Lower lobe of right lung (tissue), 2 donors: ENCODE measurements around the gene PLD3. TPM values are rescaled to one million over a fixed set of nuclear protein-coding genes. Genes with fewer than 3 reads are reported as not detected.
A peak's percentile ranks its signal among the peaks of the same experiment; 100 is the strongest.

Experiments
- ATAC-seq, 2 donors: fragments of 200-7000 bp; cut with Tn5 transposase; one replicate each; pipeline ENCODE4 v1.9.1; 2020 to 2022; ENCODE audit warnings: mild to moderate bottlenecking in 2 of 2, moderate library complexity in 2 of 2
- DNase-seq: peaks from one replicate; pipeline ENCODE4 v3.0.0-alpha.2; 2020
- H3K27ac ChIP-seq: fragments of 200-600 bp; one replicate; pipeline ENCODE4 v1.8.0; 2022
- H3K27me3 ChIP-seq: fragments of 200-600 bp; one replicate; pipeline ENCODE4 v1.8.0; 2022; ENCODE audit warnings: low read depth
- H3K36me3 ChIP-seq: fragments of 200-600 bp; one replicate; pipeline ENCODE4 v1.8.0; 2022; ENCODE audit warnings: mild to moderate bottlenecking
- H3K4me1 ChIP-seq: fragments of 200-600 bp; one replicate; pipeline ENCODE4 v1.8.0; 2022
- H3K4me3 ChIP-seq: fragments of 200-600 bp; one replicate; pipeline ENCODE4 v1.8.0; 2022; ENCODE audit warnings: mild to moderate bottlenecking
- H3K9me3 ChIP-seq: fragments of 200-600 bp; one replicate; pipeline ENCODE4 v1.8.0; 2022
- intact Hi-C: fragments of 100-400 bp; cut with DNase I; formaldehyde crosslinking; loops from one replicate; pipeline ENCODE4 v1.11.0; 2022
- total RNA-seq: library from RNA; stranded (reverse); fragmentation: NEBNext Ultra II Directional; extraction: Animal tissue kit (Norgen Biotek cat#: 25700); gene quantifications from one replicate; pipeline ENCODE4 v1.2.1, GENCODE V29; 2021
- TF ChIP-seq, protein P1 (sequence below): fragments of 200-600 bp; IDR thresholded peaks from one replicate; pipeline ENCODE4 v1.8.0; 2022; ENCODE audit warnings: antibody characterized with exemption, mild to moderate bottlenecking
- donor health status: DM: no; HTN: yes; CAD: no; lungs with severe emphysema.

Gene PLD3
- total RNA-seq, 1 donor from 2014 or later, result 355 TPM

GRCh38 chr19:40414542-40415535 lies 66.3 kb downstream of the PLD3 start:
- DNase-seq, result no peak
- Histone ChIP-seq H3K4me3 (no peak overlapping the region), H3K27ac (peak overlapping the region; percentile 21), H3K4me1 (peaks cover 50% of the 10 kb centered on the region), H3K27me3 (no peaks in the 10 kb centered on the region), H3K9me3 (no peaks in the 10 kb centered on the region), H3K36me3 (no peaks in the 10 kb centered on the region)
- TF ChIP-seq, protein P1, sequence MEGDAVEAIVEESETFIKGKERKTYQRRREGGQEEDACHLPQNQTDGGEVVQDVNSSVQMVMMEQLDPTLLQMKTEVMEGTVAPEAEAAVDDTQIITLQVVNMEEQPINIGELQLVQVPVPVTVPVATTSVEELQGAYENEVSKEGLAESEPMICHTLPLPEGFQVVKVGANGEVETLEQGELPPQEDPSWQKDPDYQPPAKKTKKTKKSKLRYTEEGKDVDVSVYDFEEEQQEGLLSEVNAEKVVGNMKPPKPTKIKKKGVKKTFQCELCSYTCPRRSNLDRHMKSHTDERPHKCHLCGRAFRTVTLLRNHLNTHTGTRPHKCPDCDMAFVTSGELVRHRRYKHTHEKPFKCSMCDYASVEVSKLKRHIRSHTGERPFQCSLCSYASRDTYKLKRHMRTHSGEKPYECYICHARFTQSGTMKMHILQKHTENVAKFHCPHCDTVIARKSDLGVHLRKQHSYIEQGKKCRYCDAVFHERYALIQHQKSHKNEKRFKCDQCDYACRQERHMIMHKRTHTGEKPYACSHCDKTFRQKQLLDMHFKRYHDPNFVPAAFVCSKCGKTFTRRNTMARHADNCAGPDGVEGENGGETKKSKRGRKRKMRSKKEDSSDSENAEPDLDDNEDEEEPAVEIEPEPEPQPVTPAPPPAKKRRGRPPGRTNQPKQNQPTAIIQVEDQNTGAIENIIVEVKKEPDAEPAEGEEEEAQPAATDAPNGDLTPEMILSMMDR, result no peak
- intact Hi-C loops, result no loop called here
- ATAC-seq, result no peak

GRCh38 chr19:40415768-40416167 lies 67.3 kb downstream of the PLD3 start:
- H3K27me3 ChIP-seq, result no peaks in the 10 kb centered on the region
- DNase-seq (no peak), ATAC-seq (no peak)
- H3K9me3 ChIP-seq, result no peaks in the 10 kb centered on the region
- H3K36me3 ChIP-seq, result no peaks in the 10 kb centered on the region
- H3K4me1 ChIP-seq, result peaks cover 54% of the 10 kb centered on the region
- H3K27ac ChIP-seq, result peak overlapping the region; percentile 21
- no peak overlapping the region for H3K4me3 ChIP-seq
- intact Hi-C loops, result no loop called here
- TF ChIP-seq, protein P1, result no peak

- H3K27me3 ChIP-seq, result no peaks in the 10 kb centered on the region
- no peak for ATAC-seq
- no peaks in the 10 kb centered on the region for H3K9me3 ChIP-seq
- DNase-seq, result peak; percentile 63
- intact Hi-C loops, result no loop called here
- H3K27ac ChIP-seq, result peak overlapping the region; percentile 78
- H3K36me3 ChIP-seq, result peaks cover under 1% of the 10 kb centered on the region
- H3K4me1 ChIP-seq, result peaks cover 52% of the 10 kb centered on the region
- H3K4me3 ChIP-seq, result peak overlapping the region; percentile 21
- TF ChIP-seq, protein P1, result no peak
Observed at GRCh38 chr19:40416918-40417642, 68.6 kb downstream of the PLD3 start.

- H3K27me3 ChIP-seq, result no peaks in the 10 kb centered on the region
- TF ChIP-seq, protein P1, result no peak
- peak overlapping the region; percentile 78 for H3K27ac ChIP-seq
- ATAC-seq (no peak), DNase-seq (no peak)
- H3K36me3 ChIP-seq, result peaks cover 6% of the 10 kb centered on the region
- peak overlapping the region; percentile 6 for H3K4me3 ChIP-seq
- peaks cover 58% of the 10 kb centered on the region for H3K4me1 ChIP-seq
- no peaks in the 10 kb centered on the region for H3K9me3 ChIP-seq
- intact Hi-C loops, result no loop called here
Observed at GRCh38 chr19:40417643-40417981, 69.1 kb downstream of the PLD3 start.

DNA sequence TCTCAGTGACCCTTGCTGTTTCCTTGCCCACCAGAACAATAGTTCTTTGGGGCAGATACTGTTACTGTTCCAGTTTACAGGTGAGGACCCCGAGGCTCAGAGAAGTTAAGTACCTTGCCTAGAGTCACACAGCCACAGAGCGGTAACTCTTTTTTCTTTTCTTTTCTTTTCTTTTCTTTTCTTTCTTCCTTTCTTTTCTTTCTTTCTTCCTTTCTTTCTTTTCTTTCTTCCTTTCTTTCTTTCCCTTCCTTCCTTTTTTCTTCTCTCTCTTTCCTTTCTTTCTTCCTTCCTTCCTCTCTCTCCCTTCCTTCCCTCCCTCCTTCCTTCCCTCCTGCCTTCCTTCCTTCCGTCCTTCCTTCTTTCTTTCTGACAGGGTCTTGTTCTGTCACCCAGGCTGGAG lies 69.5 kb downstream of the PLD3 start:
- Histone ChIP-seq H3K4me3 (peak overlapping the region; percentile 6), H3K27ac (peak overlapping the region; percentile 78), H3K4me1 (peaks cover 62% of the 10 kb centered on the region), H3K9me3 (no peaks in the 10 kb centered on the region), H3K36me3 (peaks cover 10% of the 10 kb centered on the region), H3K27me3 (no peaks in the 10 kb centered on the region)
- DNase-seq, result no peak
- ATAC-seq, result no peak
- intact Hi-C loops, result no loop called here
- TF ChIP-seq, protein P1, result no peak
